Left renal pelvis (tissue), 4 donors: ENCODE results near the gene KIF25. TPM values are rescaled to one million over a fixed set of nuclear protein-coding genes. Genes with fewer than 3 reads are reported as not detected.

Source experiments
- DNase-seq, 4 donors: peaks; one replicate each; pipeline ENCODE4 v3.0.0-alpha.2; 2013; ENCODE audit warnings: low read depth in 4 of 4, low spot score in 3 of 4
- polyA plus RNA-seq, 4 donors: library from polyadenylated mRNA; unstranded; fragments of 120-200 nt; gene quantifications; one replicate each; pipeline ENCODE4 v1.2.1, GENCODE V29; 2013; ENCODE audit not compliant: insufficient read length in 4 of 4

The KIF25 gene
- polyA plus RNA-seq, 4 donors = 0.14 to 0.87 (median 0.83) TPM

GRCh38 chr6:168015482-168016175, 18.2 kb downstream of the KIF25 start:
- DNase-seq = no peak

DNA sequence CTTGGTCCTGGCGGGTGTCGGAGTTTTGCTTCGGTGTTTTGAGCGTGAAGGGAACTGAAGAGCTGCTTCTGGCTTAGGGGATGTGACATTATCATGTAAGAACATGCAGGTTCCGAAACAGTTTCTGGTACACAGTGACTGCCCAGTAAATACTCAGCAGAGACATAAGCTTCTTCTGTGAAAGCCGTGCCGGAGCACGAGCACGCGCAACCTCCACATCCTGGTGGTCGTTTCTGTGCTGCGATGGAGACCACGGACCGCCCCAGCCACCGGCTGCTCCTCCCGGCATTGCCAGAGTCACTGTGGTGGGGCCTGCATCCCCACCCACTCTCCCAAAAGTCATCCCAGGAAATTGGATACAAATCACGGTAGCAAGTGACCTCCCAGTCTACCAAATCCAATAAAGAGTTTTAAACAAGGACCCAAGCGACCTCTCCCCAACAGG, 18.7 kb downstream of the KIF25 start:
- DNase-seq = no peak

DNA sequence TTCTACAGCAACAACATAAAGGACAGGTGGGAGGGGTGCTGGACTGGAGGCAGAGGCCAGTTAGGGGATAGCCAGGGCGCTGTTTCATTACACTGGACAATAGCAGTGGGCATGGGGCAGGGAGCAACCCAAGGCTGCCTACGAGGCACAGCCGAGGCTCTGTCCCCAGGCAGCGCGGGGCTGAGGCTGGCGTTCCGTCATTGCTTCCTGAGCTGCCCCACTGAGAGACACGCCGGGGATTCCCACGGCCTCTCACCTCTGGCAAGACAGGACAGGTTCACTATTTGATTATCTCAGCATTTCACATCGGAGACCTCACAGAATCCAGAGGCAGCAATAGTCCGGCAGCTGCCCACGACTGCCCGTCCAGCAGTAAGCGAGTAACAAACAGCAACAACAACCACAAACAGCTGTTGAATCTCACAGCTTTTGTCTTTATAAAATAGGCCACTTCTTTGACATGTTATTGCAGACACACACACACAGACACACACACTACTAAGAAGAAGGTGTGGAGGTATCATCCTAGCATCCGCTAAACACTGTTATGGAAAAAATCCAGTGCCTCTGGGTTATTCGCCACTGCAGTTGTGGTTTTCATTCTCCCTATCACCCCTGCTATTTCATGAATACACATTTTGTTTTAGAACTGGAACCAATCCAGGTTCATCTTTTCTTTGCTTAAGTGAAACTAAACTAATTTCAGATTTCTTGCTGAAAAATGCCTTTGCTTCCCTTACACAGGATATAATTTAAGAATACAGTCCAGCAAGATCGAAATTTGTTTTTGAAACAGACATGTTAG, 19.5 kb downstream of the KIF25 start:
- no peak for DNase-seq

- DNase-seq = no peak
Measured at GRCh38 chr6:168017629-168018028, 20.2 kb downstream of the KIF25 start.

- no peak for DNase-seq
Measured at GRCh38 chr6:168018664-168019063, 21.2 kb downstream of the KIF25 start.

- no peak for DNase-seq
Measured at GRCh38 chr6:168020242-168020641, 22.8 kb downstream of the KIF25 start.

GRCh38 chr6:168021581-168021980, 24.1 kb downstream of the KIF25 start:
- DNase-seq = no peak

- no peak for DNase-seq
Measured at GRCh38 chr6:168022488-168023321, 25.2 kb downstream of the KIF25 start.

DNA sequence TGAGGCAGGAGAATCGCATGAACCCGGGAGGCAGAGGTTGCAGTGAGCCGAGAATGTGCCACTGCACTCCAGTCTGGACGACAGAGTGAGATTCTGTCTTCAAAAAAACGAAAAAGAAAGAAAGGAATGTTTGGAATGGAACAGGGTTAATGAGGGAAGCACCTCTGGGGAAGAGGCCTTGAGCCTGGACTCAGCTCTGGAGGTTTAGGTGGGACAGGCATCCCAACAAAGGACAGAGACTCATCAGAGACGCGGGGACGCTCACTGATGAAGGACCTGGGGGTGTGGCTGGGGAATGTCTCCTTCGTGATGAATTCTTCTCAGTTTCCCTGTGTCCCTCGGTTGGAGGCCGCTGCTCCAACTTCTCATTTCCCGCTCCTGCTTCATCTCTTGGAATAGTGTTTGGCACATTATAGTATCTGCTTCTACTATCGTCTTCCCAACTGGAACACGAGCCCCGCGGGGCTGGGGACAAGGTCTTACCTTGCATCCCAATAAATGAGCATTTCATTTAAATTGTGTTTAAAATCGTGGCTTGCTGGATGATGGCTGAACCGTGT, 27.6 kb downstream of the KIF25 start:
- DNase-seq = no peak

DNA sequence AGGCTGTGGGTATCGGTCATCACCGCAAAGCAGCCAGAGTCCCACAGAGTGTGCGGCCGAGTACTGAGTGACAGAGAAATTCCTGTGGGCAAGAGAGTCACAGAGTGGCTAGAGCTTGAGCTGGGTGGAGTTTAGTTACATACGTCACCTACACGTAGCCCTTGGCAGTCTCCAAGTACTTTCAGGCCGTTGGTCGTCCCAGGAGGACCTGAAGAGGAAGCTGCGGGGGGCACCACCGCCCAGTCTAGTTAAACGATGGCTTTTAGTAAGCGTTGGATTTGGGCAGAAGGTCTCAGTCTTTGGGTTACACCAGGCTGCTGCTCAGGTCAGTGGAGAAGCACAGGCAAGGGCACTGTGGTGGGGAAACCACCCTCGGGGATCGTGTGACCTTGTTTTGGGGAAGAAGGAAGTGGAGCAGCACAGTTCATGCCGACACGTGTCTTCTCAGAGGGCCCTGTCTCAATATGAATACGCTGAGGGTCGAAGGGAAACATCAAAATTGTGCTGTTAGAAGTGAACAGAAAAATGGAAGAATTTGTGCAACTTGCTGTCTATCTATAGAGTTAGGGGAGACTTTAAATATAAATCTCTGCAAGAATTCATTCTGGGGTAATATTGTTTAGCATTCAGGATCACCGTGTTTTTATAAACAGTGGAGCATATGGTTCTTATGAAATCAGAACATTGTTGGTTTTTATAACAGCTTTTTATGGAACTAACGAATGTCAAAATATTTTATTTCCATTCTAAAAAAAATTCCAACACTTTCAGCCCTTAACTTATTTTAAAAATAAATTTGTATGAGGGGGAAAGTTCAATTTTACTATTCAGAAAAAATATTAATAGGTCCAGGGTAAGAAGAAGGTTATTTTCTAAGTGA, 28.6 kb downstream of the KIF25 start:
- no peak for DNase-seq

DNA sequence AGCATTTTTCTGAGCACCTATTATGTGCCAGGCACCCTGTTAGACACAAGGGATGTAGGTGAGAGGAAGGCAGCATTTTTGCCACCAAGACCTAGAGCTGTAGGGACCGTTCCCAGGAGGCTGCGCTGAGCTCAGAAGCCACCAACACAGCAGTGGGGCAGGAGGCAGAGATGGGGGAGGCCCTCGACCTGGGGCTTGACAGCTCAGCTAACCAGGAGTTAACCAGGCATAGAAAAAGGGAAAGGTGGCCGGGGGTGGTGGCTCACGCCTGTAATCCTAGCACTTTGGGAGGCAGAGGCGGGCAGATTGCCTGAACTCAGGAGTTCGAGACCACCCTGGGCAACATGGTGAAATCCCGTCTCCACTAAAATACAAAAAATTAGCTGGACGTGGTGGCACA, 29.5 kb downstream of the KIF25 start:
- no peak for DNase-seq

- no peak for DNase-seq
Measured at GRCh38 chr6:168027521-168027920, 30.1 kb downstream of the KIF25 start.

- DNase-seq = no peak
Measured at GRCh38 chr6:168028181-168028580, 30.7 kb downstream of the KIF25 start.

DNA sequence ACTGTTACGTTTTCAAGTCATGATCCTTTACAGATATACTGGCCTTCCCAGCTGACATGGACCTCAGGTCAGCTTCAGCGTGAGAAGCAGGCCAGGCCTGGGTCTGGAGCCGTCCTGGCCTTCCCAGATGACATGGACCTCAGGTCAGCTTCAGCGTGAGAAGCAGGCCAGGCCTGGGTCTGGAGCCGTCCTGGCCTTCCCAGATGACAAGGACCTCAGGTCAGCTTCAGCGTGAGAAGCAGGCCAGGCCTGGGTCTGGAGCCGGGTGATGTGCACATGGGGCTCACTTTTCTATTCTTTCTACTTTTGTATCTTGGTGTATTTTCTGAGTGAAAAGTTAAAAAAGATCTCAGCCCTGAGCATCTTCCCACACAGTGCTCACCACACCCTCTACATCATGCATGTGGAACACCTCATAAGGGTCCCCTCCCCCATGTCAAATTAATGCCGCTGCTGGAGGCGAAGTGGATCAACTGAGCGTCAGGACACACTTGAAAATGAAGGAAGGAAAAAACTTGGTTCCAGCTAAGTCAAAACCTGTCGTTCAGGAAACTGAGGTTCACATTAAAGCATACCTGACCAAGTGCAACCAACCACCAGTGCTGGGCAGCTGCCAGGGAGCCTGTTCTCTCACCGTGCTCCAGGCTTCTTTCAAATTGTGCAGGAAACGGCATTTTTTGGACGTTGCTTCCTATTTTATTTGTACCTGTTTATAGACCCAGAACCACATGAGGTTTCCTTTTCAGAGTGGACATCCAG, 32.2 kb downstream of the KIF25 start:
- DNase-seq = no peak

- DNase-seq = no peak
Measured at GRCh38 chr6:168030218-168030746, 32.8 kb downstream of the KIF25 start.

- DNase-seq = no peak
Measured at GRCh38 chr6:168030908-168031307, 33.4 kb downstream of the KIF25 start.

- no peak for DNase-seq
Measured at GRCh38 chr6:168031411-168031971, 34.0 kb downstream of the KIF25 start.

DNA sequence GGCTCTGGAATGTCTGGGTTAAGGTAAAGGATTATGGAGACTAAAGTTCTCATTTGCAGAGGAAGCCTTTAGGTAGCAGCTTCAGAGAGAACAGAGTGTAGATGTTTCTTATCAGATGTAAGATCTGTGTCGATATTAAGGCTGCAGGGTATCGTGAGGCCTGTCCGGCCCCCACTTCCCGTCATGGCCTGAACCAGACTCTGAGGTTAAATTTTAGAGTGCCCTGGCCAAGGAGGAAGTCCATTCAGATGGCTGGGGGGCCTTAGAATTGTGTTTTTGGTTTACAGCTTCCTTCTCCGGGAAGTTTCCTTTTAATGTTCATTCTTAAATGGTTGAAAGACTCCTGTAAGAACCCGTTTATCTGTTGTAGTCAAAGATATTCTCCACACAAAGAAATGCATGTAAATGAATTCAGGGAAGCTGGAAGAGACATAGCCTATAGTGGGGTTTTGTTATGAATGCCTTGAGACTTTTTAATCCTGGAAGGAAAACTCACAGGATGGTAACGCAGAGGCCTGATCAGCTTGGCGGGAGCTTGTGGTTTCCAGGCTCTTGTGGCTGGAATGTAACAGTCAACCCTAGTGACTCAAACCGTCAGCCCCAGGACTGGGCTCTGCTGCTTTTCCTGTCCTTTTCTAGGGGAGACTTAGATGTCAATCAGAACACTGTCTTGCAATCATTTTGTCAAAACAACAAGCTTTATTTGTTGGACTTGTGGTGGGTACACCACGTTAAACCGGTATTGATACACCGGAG, 34.7 kb downstream of the KIF25 start:
- no peak for DNase-seq
